CD8-positive, alpha-beta memory T cell (primary cell): Measurements from ENCODE around the gene FASN. TPM values are rescaled to one million over a fixed set of nuclear protein-coding genes. Genes with fewer than 3 reads are reported as not detected.
A peak's percentile ranks its signal among the peaks of the same experiment; 100 is the strongest.

Source experiments
- CTCF ChIA-PET: fragments of 350-600 bp; sonication (Branson Sonifier 250); formaldehyde crosslinking; loops from one replicate; lab custom pipeline; 2021; ENCODE audit warnings: antibody characterized with exemption; lab: Charles Lee
- POLR2A ChIA-PET: fragments of 350-600 bp; sonication (Branson Sonifier 250); formaldehyde crosslinking; loops from one replicate; lab custom pipeline; 2021; ENCODE audit warnings: antibody characterized with exemption; lab: Charles Lee
- DNase-seq, 5 donors: peaks; one replicate each; pipeline versions ENCODE4 v3.0.0 to v3.0.0-alpha.2; 2020 to 2022; ENCODE audit warnings: mixed read lengths in 1 of 5
- H3K27ac ChIP-seq: one replicate; pipeline ENCODE4 v1.7.0; 2013; ENCODE audit warnings: low read depth, mild to moderate bottlenecking, low read length, moderate library complexity
- H3K27me3 ChIP-seq: 2 replicates; pipeline ENCODE4 v1.7.0; 2013; ENCODE audit warnings: low read length, mild to moderate bottlenecking; ENCODE audit not compliant: insufficient read depth, poor library complexity, severe bottlenecking
- H3K36me3 ChIP-seq: 2 replicates; pipeline ENCODE4 v1.7.0; 2013; ENCODE audit warnings: mild to moderate bottlenecking, low read length, moderate library complexity; ENCODE audit not compliant: insufficient read depth
- H3K4me1 ChIP-seq: 2 replicates; pipeline ENCODE4 v1.7.0; 2013; ENCODE audit warnings: mild to moderate bottlenecking, low read length, moderate library complexity; ENCODE audit not compliant: insufficient read depth
- H3K4me3 ChIP-seq: 2 replicates; pipeline ENCODE4 v1.7.0; 2013; ENCODE audit warnings: mild to moderate bottlenecking, low read length
- H3K9me3 ChIP-seq: 2 replicates; pipeline ENCODE4 v1.7.0; 2013; ENCODE audit warnings: mild to moderate bottlenecking, low read length
- H3K27ac Mint-ChIP-seq, 8 donors: one replicate each; pipeline ENCODE4 v1.8.0; 2020 to 2021; ENCODE audit warnings: mixed read lengths in 8 of 8, mild to moderate bottlenecking in 6 of 8, inconsistent platforms in 3 of 8, moderate library complexity in 3 of 8
- H3K27me3 Mint-ChIP-seq, 2 donors: one replicate each; pipeline ENCODE4 v1.8.0; 2020 to 2021; ENCODE audit warnings: mixed read lengths in 2 of 2, mild to moderate bottlenecking in 1 of 2, moderate library complexity in 1 of 2
- H3K36me3 Mint-ChIP-seq, 3 donors: one replicate each; pipeline ENCODE4 v1.8.0; 2020 to 2021; ENCODE audit warnings: mixed read lengths in 3 of 3, inconsistent platforms in 1 of 3, mild to moderate bottlenecking in 1 of 3
- H3K4me1 Mint-ChIP-seq, 3 donors: one replicate each; pipeline ENCODE4 v1.8.0; 2020 to 2021; ENCODE audit warnings: mixed read lengths in 3 of 3, inconsistent platforms in 1 of 3, mild to moderate bottlenecking in 1 of 3
- H3K4me3 Mint-ChIP-seq, 7 donors: one replicate each; pipeline ENCODE4 v1.8.0; 2020 to 2021; ENCODE audit warnings: mixed read lengths in 7 of 7, mild to moderate bottlenecking in 6 of 7, moderate library complexity in 4 of 7, inconsistent platforms in 2 of 7
- H3K9me3 Mint-ChIP-seq, 5 donors: one replicate each; pipeline ENCODE4 v1.8.0; 2020 to 2022; ENCODE audit warnings: mixed read lengths in 5 of 5, mild to moderate bottlenecking in 3 of 5, moderate library complexity in 2 of 5, inconsistent platforms in 1 of 5
- polyA plus RNA-seq: library from polyadenylated mRNA; unstranded; fragments of 300-500 nt; fragmentation: Illumina TruSeq; gene quantifications from one replicate; pipeline ENCODE4 v1.2.3, GENCODE V29; 2021
- total RNA-seq, 2 experiments: library from RNA; stranded (reverse); gene quantifications; one replicate each; pipeline ENCODE4 v1.2.3, GENCODE V29; 2021

Gene FASN
- total and polyA plus RNA-seq, 3 experiments from 2014 or later, result 2.7 to 259 (median 251) TPM

- Histone ChIP-seq H3K27ac (no peak overlapping the region), H3K9me3 (no peaks in the 10 kb centered on the region), H3K4me3 (no peak overlapping the region), H3K4me1 (peaks cover 28% of the 10 kb centered on the region), H3K27me3 (no peaks in the 10 kb centered on the region), H3K36me3 (no peaks in the 10 kb centered on the region)
- Mint-ChIP-seq H3K36me3 (peaks cover 0 to 8% (median 0%) of the 10 kb centered on the region in 3 donors), H3K4me1 (peaks cover 17 to 38% (median 31%) of the 10 kb centered on the region in 3 donors), H3K27ac (peak overlapping the region in 7 of 8 donors; percentile 35 to 88 (median 48)), H3K4me3 (no peak overlapping the region), H3K9me3 (no peaks in the 10 kb centered on the region), H3K27me3 (no peaks in the 10 kb centered on the region)
- POLR2A ChIA-PET, result no interaction called here
- DNase-seq, result no peak
- CTCF ChIA-PET, result interaction anchor here (1.0 to 1.5 kb wide), 2 partner anchors 79 to 311 kb away, joined by 3 read pairs; no protein-coding TSS in a partner anchor
These were observed 11.0 kb upstream of the FASN start for GRCh38 chr17:82108961-82109475.

DNA sequence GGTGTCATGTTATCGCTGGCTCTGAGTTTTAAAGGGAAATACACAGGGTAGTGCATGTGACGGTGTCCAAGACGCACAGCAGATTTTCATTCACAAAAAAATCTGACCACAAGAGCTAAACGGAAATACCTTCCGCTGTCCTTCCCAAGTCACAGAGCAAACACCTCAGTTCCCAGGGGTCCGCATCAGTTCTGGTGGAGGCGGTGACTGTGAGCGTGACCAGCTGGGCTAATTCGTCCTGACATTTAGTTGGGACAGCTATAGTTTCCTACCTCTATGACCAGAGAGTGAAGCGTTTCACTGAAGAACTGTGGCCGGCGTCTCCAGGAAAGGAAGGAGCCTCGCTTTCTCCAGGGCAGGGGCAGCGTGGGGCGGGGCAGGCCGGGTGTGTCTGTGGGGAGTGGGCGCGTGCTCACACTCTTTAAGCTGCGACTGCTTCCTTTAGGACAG lies 10.5 kb upstream of the FASN start:
- peaks cover 28% of the 10 kb centered on the region for H3K4me1 ChIP-seq
- H3K36me3 ChIP-seq, result no peaks in the 10 kb centered on the region
- peaks cover 0 to 8% (median 0%) of the 10 kb centered on the region in 3 donors for H3K36me3 Mint-ChIP-seq
- H3K27ac Mint-ChIP-seq, result peak overlapping the region in 7 of 8 donors; percentile 36 to 88 (median 61)
- no peaks in the 10 kb centered on the region for H3K27me3 ChIP-seq
- no peak for DNase-seq
- no peak overlapping the region for H3K27ac ChIP-seq
- CTCF ChIA-PET, result interaction anchor here (1.0 to 1.5 kb wide), 2 partner anchors 78 to 311 kb away, joined by 3 read pairs; no protein-coding TSS in a partner anchor
- no peaks in the 10 kb centered on the region for H3K27me3 Mint-ChIP-seq
- peaks cover 17 to 38% (median 31%) of the 10 kb centered on the region in 3 donors for H3K4me1 Mint-ChIP-seq
- no peaks in the 10 kb centered on the region for H3K9me3 ChIP-seq
- H3K4me3 Mint-ChIP-seq, result peak overlapping the region in 2 of 7 donors; percentile 19 to 37
- no peaks in the 10 kb centered on the region for H3K9me3 Mint-ChIP-seq
- POLR2A ChIA-PET, result no interaction called here
- H3K4me3 ChIP-seq, result no peak overlapping the region

GRCh38 chr17:82108038-82108437 lies 10.0 kb upstream of the FASN start:
- no peak overlapping the region for H3K4me3 ChIP-seq
- H3K9me3 ChIP-seq, result no peaks in the 10 kb centered on the region
- Mint-ChIP-seq H3K9me3 (no peaks in the 10 kb centered on the region), H3K27me3 (no peaks in the 10 kb centered on the region), H3K27ac (peak overlapping the region in 5 of 8 donors; percentile 48 to 82 (median 61)), H3K36me3 (peaks cover 0 to 6% (median 0%) of the 10 kb centered on the region in 3 donors), H3K4me1 (peaks cover 17 to 38% (median 31%) of the 10 kb centered on the region in 3 donors), H3K4me3 (peak overlapping the region in 3 of 7 donors; percentile 19 to 72 (median 37))
- no peaks in the 10 kb centered on the region for H3K36me3 ChIP-seq
- no peaks in the 10 kb centered on the region for H3K27me3 ChIP-seq
- ChIA-PET CTCF (interaction anchor here (1.0 to 1.5 kb wide), 2 partner anchors 78 to 312 kb away, joined by 3 read pairs; no protein-coding TSS in a partner anchor), POLR2A (no interaction called here)
- peaks cover 28% of the 10 kb centered on the region for H3K4me1 ChIP-seq
- H3K27ac ChIP-seq, result no peak overlapping the region
- no peak for DNase-seq

- Mint-ChIP-seq H3K27me3 (no peaks in the 10 kb centered on the region), H3K4me1 (peaks cover 18 to 38% (median 31%) of the 10 kb centered on the region in 3 donors), H3K9me3 (no peaks in the 10 kb centered on the region), H3K4me3 (peak overlapping the region in 4 of 7 donors; percentile 8 to 44 (median 22)), H3K36me3 (peaks cover 0 to 3% (median 0%) of the 10 kb centered on the region in 3 donors), H3K27ac (peak overlapping the region in 7 of 8 donors; percentile 23 to 97 (median 78))
- H3K27ac ChIP-seq, result peak overlapping the region; percentile 64
- H3K27me3 ChIP-seq, result no peaks in the 10 kb centered on the region
- no peak overlapping the region for H3K4me3 ChIP-seq
- DNase-seq, result no peak
- H3K36me3 ChIP-seq, result no peaks in the 10 kb centered on the region
- POLR2A ChIA-PET, result interaction anchor here (1.1 to 1.7 kb wide), 2 partner anchors 9 to 42 kb away, joined by 4 to 7 read pairs; partner anchors contain the start of genes DUS1L and FASN
- no peaks in the 10 kb centered on the region for H3K9me3 ChIP-seq
- H3K4me1 ChIP-seq, result peaks cover 28% of the 10 kb centered on the region
- CTCF ChIA-PET, result interaction anchor here (0.8 to 3.0 kb wide), 5 partner anchors 9 to 78 kb away, joined by 3 to 14 read pairs (median 3); partner anchors contain the start of gene FASN
These were observed 9.4 kb upstream of the FASN start for GRCh38 chr17:82107341-82107860.

DNA sequence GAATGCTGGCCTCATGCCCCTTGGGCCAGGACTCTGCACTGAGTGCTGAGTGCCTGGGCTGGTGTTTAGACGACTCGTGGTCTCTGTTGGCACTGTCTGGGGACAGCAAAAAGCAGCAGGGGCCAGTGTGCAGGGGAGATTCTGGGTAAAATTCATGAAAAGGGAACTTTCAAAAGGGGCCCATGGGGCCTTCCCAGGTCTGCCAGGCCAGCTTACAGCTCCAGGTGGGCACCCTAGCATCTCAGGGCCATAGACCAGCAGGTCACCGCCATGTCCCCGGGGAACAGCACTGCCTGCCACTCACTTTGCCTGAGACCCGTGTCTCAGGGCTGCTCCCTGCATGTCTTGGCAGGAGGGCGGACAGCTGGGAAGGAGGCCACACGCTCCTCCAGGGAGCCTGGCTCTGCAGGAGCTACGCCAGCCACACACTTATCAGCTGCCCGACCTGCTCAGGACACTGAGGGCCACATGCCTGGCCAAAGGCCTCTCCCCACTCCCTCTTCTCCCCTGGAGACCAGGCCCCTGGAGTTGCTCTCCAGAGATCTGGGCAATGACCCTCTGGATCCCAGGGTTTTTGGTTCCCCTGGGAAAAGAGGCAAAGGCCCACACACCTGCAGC lies 8.8 kb upstream of the FASN start:
- no peaks in the 10 kb centered on the region for H3K9me3 Mint-ChIP-seq
- H3K27ac Mint-ChIP-seq, result peak overlapping the region; percentile 88 to 100 (median 96)
- peaks cover 19 to 38% (median 31%) of the 10 kb centered on the region in 3 donors for H3K4me1 Mint-ChIP-seq
- H3K27me3 Mint-ChIP-seq, result no peaks in the 10 kb centered on the region
- Histone ChIP-seq H3K9me3 (no peaks in the 10 kb centered on the region), H3K27me3 (no peaks in the 10 kb centered on the region), H3K4me3 (peak overlapping the region; percentile 88), H3K4me1 (peaks cover 28% of the 10 kb centered on the region), H3K27ac (peak overlapping the region; percentile 64), H3K36me3 (no peaks in the 10 kb centered on the region)
- no peak for DNase-seq
- peak overlapping the region; percentile 86 to 96 (median 90) for H3K4me3 Mint-ChIP-seq
- H3K36me3 Mint-ChIP-seq, result peaks cover 0 to 1% (median 0%) of the 10 kb centered on the region in 3 donors
- CTCF ChIA-PET, result interaction anchor here (0.8 to 3.0 kb wide), 10 partner anchors 8 to 147 kb away, joined by 3 to 16 read pairs (median 4); partner anchors contain the start of genes DCXR and FASN
- POLR2A ChIA-PET, result interaction anchor here (0.6 to 1.7 kb wide), 5 partner anchors 8 to 236 kb away, joined by 3 to 7 read pairs (median 3); partner anchors contain the start of genes DUS1L and FASN

- Histone ChIP-seq H3K9me3 (no peaks in the 10 kb centered on the region), H3K4me3 (peak overlapping the region; percentile 88), H3K27me3 (no peaks in the 10 kb centered on the region), H3K4me1 (peaks cover 28% of the 10 kb centered on the region), H3K27ac (peak overlapping the region; percentile 64), H3K36me3 (no peaks in the 10 kb centered on the region)
- H3K4me3 Mint-ChIP-seq, result peak overlapping the region; percentile 86 to 96 (median 90)
- no peaks in the 10 kb centered on the region for H3K9me3 Mint-ChIP-seq
- H3K36me3 Mint-ChIP-seq, result peaks cover 0 to 1% (median 0%) of the 10 kb centered on the region in 3 donors
- H3K27me3 Mint-ChIP-seq, result no peaks in the 10 kb centered on the region
- ChIA-PET POLR2A (interaction anchor here (0.6 to 1.7 kb wide), 5 partner anchors 8 to 237 kb away, joined by 3 to 7 read pairs (median 3); partner anchors contain the start of genes DUS1L and FASN), CTCF (interaction anchor here (1.0 to 3.0 kb wide), 9 partner anchors 14 to 147 kb away, joined by 3 to 16 read pairs (median 5); partner anchors contain the start of gene DCXR)
- H3K27ac Mint-ChIP-seq, result peak overlapping the region; percentile 88 to 100 (median 96)
- peak; percentile 36 to 70 (median 54) for DNase-seq
- peaks cover 19 to 38% (median 31%) of the 10 kb centered on the region in 3 donors for H3K4me1 Mint-ChIP-seq
These were observed 8.0 kb upstream of the FASN start for GRCh38 chr17:82105882-82106687.

GRCh38 chr17:82105417-82105881 lies 7.4 kb upstream of the FASN start:
- Mint-ChIP-seq H3K4me3 (peak overlapping the region; percentile 43 to 96 (median 89)), H3K36me3 (peaks cover 0 to 1% (median 0%) of the 10 kb centered on the region in 3 donors), H3K27me3 (no peaks in the 10 kb centered on the region), H3K4me1 (peaks cover 19 to 37% (median 29%) of the 10 kb centered on the region in 3 donors), H3K27ac (peak overlapping the region; percentile 69 to 100 (median 94)), H3K9me3 (no peaks in the 10 kb centered on the region)
- no peak for DNase-seq
- CTCF ChIA-PET, result interaction anchor here (1.3 to 3.0 kb wide), 6 partner anchors 15 to 76 kb away, joined by 3 to 16 read pairs (median 13); partner anchors contain the start of gene DCXR
- peak overlapping the region; percentile 88 for H3K4me3 ChIP-seq
- peak overlapping the region; percentile 64 for H3K27ac ChIP-seq
- POLR2A ChIA-PET, result interaction anchor here (1.1 to 1.7 kb wide), 2 partner anchors 7 to 21 kb away, joined by 3 to 7 read pairs; partner anchors contain the start of gene FASN
- H3K9me3 ChIP-seq, result no peaks in the 10 kb centered on the region
- H3K4me1 ChIP-seq, result peaks cover 28% of the 10 kb centered on the region
- no peaks in the 10 kb centered on the region for H3K36me3 ChIP-seq
- no peaks in the 10 kb centered on the region for H3K27me3 ChIP-seq
